DMS79 treated with DMSO at 0.1 percent for 48 hours (cell line): ENCODE results near the gene KCNQ4.

ENCODE experiments used
- DNase-seq: peaks from one replicate; lab custom pipeline; 2025; lab: John Stamatoyannopoulos, UW

Gene KCNQ4

DNA sequence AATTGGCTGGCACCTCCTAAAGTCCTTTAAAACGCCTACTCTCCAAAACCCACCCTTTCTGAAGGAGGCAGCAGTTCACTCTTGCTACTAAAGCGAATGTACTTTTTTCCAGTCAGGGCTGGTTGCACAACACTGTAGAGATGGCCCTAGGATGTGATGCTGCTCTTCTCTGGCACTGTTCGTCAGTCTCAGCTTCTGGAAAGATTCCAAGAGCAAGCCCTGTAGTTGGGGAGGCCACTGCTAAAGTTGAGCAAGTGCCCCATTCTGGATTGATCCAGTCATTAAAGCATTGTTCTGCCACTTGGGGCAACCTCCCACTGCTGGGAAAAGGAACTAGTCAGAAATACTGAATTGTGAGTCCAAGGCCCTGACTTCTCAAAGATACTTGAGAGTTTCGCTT is 28.5 kb upstream of the KCNQ4 start:
- DNase-seq: no peak

DNA sequence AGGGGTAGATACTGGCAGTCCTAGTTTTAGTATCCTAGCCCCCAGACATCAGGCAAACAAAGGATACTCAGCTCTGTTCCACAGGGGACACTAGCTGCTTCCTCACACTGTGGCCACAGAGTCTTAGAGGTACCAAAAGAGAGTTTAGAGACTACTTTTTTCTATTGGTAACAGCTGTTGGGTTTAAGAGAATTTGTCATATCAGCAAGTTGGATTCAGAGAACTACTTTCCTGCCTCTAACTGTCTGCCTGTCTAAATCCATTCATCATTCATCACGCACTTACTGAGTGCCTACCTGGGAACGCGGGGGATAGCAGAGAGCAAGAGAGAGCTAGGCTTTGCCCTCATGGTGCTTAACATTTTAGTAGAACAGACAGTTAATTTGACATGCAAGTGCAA is 27.1 kb upstream of the KCNQ4 start:
- no peak for DNase-seq

DNA sequence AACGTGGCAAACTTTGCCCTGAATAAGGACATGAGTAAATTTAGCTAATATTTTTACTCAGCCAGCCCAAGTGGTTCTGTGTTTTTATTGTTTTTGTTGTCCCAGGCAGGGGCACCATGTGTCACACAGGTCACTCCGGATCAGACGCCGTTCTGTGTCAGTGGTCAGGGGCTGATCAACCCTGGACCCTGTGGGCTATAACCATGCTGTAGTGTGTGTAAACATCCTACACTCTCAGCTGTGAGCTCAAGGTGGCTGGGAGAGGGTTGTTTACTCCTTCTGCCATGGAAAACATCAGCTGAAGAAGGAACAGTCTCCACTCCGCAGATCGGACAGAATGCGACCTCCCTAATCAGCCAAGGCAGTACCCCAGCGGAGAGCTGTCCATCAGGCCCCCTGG is 26.5 kb upstream of the KCNQ4 start:
- DNase-seq: no peak

DNA sequence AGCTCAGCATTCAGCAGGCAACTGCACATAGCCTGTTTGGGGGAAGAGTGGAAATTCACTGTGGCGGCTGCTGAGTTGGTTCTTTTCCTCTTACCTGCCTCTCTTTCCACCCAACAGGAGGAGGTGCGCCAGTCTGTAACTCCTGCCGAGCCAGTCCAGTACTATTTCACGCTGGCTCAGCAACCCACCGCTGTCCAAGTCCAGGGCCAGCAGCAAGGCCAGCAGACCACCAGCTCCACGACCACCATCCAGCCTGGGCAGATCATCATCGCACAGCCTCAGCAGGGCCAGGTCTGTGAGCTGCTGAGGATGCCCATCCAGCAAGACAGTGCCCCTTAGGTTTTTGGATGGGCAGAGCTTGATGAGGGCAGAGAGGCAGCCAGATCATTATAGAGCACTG is 25.6 kb upstream of the KCNQ4 start:
- DNase-seq: no peak

DNA sequence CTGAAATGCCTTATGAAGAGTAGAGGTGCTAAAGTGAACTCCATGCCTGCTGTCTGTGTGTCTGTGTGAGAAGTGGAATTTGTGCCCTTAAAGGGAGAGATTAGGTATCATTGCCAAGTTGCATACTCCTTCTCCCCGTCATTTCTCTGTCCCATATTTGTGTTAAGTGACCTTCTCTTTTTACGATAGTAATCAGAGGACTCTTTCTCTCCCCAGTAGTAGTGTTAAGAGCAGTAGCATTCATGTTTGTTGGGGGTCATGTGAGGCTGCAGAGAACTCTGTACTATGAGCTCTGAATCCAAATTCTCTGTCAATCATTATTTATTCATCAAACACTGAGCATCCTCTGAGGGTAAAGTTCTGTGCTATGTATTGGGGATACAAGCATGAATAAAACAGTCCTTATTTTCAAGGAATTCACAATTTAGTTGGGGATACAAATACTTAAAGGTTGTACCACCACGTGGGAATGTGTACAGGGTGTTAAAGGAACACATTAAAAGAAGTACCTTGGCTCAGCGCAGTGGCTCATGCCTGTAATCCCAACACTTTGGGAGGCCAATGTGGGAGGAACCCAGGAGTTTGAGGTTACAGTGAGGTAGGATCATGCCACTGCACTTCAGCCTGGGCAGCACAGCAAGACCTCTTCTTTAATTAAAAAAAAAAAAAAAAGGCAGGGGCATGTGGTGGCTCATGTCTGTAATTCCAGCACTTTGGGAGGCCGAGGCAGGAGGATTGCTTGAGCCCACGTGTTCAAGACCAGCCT is 24.8 kb upstream of the KCNQ4 start:
- DNase-seq: no peak

DNA sequence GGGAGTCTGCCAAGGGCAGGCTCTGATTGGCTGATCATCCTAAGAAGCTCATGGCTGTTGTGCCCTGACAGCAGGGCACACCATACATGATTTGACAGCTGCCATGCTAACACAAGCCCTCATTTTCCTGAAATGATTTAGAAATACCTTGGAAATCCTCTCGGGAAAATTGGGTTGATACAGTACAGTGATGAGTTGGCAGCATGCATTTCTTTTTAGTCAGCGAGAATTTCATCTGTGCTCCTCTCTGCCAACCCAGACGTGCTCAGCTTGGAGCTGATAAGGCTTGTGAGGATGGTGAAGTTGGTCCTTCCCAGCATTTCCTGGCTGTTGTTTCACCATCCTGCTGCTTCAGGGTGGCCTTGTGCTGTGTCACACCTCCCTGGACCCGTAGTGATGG is 22.6 kb upstream of the KCNQ4 start:
- DNase-seq: no peak

DNA sequence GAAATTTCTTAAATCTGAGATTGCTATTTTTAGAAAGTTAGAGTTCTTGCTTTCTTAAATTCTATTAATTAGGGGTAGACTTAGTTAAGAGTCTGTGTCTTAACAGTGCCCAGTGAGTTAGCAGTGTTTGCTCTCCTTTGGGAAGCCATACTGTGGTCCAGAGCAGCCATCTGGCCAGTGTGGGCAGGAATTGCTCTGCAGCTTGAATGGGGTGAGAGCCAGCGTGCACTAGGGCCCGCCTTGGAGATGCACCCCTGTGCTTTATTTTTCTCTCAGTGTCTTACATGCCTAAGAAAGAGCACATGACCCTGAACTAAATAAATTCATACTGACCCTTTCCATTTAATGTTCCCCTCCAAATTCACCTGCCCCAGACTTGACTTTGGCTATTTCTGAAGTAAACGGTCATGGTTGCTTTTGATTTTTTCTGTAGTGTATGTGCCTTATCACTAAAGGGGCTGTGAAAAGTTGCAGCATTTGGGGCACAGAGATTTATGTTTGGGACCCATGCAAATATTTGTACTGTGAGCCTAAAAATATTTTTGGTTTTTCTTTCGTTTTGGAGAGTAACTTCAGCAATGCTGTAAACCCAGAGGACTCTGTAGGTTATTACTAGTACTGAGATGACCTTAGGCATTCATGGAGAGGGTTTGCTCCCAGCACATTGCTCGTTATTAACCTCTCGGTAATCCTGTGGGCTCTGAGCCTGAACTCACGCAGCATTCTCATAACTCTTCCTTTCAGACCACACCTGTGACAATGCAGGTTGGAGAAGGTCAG is 21.3 kb upstream of the KCNQ4 start:
- DNase-seq: no peak

DNA sequence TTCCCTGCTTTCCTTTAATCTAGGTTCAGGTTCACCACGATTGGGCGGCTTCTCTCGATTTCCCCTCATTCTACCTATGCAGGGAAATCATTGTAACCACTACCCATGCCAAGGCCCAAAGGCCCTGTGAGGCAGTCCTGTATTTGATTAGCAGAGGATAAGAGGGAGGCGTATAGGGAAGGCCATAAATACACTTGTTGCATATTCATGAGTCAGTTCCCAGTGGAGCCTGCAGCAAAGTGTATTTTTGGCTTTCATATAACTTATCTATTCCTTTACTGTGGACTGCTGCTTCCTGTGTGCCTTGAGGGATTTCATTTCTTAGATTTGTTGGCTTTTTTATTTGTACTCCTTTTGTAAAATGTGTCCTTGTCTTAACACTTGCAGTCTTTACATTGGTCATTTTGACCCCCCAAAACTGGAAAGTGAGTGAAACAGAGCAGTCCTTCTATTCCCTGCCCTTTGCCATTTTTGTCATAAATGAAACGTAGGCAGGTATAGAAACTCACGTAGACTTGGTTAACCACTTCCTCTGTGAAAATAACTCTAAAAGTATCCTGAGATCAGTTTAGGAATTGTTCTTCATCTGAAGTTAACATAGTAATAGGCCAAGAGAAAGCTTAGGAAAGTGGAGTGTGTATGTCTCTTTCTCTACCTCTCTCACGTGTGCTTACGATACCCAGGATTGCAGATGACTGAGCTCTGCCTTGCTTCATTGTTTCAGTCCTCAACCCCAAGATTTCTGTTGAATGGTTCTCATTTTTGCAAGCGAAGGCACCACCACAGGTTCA is 19.6 kb upstream of the KCNQ4 start:
- no peak for DNase-seq

DNA sequence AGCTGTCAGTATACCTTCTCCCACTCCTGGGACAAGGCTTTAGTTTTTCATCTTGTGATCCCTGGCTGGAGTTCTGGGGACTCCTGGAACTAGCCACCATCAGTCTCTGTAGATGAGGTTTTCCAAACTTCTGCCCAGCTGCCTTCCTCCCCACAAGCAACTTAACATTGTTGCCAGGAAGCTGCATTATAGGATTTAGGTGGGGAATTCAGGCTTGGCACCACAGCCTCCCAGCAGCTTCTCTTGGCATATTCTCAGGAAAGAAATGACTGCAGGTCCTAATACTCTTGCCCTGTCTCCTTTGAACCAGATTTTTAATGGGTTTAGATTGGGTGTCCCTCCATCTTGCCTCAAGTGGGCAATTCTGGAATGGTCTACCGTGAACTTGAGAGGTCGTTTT is 18.6 kb upstream of the KCNQ4 start:
- no peak for DNase-seq

DNA sequence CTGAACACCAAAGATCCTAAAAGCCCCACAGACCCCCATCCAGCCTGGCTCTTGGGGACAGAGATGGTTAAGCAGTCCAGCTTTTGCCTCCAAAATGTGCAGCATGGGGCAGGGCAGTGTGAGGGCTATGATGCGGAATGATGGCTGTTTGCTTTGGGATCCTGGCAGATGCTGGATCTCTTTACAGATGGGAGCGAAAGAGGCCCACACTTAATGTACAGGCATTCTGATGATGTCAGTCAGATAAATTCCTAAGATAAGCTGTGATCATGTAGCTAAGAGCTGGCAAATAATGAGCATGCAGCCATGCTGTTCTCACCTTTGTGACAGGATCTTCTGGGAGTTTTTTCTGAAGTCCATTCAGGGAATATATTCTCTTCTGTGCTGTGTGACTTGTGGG is 17.6 kb upstream of the KCNQ4 start:
- peak; percentile 78 for DNase-seq

DNA sequence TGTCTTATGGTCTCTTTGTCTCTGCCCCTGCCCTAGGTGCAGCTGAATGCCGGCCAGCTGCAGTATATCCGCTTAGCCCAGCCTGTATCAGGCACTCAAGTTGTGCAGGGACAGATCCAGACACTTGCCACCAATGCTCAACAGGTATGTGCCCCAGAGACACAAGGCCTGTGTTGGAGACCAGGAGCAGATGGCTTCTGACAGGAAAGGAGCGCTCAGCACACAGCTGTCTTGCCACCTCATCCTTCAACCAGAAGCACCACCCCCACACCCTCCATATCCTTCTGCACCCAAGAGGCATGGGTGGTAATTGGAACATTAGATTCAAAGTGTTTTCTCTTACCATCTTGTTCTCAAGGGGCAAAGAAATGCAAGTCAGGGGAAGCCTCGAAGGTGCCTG is 17.0 kb upstream of the KCNQ4 start:
- no peak for DNase-seq

DNA sequence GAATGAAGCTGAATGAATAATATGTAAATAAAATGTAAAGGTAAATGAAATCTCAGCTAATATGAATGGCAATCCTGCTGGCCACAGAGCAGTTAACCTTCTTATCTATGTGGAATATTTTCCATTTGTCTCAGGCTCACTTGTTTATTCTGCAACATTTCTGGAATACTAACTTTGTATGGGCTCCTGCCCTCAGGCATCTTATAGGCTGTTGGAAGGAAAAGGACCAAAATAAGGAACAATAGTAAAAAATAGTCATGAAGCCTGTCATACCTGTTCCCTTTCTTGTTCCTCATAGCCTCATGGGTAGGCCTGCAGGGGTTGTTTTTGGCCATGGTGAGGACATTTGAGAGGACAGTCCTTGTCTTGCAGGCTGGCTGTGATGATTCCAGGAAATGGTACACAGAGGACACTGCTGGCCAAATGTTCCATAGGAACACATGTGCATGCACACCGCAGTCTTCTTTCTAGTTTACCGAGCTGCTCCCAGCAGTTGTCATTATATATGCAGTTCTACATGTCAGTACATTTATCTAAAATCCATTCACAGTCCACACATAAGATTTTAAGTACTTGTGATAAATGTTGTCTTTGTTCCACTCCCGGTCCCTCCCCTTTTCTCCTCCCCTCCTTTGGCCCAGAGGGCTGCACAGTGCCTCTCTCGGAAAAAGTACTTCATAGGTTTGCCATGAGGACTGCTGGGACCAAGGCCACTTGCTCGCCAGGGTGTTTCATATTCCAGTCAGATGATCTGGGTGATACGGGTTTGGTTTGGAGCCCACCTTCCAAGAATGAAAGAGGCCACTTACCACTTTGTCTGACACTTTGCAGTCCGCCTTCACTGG is 15.2 kb upstream of the KCNQ4 start:
- no peak for DNase-seq

DNA sequence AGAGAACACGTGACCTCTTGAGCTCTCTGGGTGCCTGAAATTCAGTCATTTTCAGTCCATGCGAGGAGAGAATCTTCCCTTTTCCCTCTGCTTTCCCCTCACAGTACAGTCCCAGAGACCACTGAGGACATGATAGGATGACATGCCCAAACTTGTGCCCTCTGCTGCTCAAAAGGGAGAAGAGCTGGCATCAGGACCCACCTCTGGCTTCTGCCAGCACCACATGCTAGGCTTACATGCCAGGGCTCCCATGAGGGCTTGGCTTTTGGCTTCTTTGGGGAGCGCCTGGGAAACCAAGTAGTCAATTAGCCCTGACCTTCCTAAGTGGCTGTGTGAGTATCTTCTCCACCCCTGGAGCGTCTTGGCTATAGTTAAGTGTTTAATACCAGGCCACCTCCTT is 13.8 kb upstream of the KCNQ4 start:
- no peak for DNase-seq

DNA sequence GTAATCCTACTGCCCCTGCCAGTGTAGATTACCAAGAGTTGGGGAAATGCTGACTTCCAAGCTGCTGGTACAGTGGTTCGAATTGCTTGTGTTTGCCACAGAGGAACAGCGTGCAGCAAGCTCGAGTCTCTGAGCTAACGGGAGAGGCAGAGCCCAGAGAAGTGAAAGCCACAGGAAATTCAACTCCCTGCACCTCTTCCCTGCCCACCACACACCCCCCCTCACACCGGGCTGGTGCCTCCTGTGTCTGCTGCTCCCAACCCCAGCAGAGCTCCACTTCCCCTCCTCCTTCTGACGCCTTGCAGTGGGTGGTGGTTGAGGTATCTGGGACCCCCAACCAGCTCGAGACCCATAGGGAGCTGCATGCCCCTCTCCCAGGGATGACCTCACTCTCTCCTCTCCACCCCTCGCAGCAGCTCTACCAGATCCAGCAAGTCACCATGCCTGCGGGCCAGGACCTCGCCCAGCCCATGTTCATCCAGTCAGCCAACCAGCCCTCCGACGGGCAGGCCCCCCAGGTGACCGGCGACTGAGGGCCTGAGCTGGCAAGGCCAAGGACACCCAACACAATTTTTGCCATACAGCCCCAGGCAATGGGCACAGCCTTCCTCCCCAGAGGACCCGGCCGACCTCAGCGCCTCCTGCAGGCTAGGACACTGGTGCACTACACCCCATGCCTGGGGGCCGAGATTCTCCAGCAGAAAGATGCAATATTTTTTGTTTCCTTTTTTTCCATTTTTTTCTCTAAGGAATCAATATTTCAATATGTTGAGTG is 13.1 kb upstream of the KCNQ4 start:
- no peak for DNase-seq

DNA sequence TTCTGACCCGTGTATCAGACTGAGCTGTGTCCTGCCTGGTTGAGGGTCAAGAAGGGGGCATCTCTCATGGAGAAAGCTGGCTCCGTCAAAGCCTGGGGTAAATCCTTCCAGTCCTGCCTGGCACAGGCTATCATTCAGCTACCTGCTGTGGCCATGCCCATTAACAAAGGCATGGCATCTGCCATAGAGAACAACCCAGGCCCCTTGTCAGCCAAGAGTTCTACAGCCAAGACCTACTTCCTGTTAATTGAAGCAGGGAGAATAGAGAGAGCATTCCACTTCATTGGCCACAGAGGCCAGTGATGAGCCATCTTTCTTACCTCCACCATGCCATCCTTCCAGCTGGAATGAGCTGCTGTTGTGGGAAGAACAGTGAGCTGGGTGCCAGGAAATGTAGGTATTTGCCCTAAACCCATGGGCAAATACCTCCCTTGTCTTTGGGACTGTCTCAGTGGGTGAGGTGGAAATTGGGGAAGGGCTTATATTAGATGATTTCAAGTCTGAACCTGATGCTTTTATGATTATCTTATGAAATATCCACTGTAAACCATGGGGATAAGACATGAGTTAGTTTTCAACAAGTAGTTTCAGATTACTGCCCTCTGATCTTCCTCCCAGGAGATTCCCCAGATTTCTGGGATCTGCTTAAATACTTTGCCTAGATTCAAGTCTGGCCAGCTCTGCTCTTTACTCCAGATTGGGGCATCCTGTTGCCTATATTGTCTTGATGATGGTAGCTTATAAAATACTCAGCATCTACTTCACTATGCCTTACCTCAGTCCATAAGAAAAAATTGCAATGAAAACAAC is 11.2 kb upstream of the KCNQ4 start:
- DNase-seq: no peak

DNA sequence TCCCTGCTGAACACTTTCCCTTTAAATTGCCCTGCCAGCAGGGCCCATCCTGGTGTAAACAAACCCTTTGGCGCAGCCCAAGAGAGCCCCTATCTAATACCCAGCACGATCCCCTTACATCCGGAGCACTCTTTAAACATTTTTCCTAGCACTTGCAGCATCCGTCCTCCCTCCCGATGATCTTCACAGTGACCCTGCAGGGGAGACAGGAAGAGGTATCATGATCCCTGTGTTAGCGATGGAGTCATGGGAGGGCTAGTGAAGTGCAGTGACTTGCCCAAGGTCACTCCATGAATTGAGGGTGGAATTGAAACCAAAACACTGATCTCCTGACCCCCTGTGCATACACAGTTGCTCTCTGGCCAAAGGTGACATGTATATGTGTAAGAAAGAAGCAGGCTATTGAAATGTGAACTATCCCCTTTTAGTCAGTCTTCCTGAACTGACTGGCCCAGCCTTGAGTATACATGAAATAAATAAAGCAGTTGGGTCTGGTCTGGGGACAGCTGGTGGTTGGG is 9.8 kb upstream of the KCNQ4 start:
- DNase-seq: no peak

DNA sequence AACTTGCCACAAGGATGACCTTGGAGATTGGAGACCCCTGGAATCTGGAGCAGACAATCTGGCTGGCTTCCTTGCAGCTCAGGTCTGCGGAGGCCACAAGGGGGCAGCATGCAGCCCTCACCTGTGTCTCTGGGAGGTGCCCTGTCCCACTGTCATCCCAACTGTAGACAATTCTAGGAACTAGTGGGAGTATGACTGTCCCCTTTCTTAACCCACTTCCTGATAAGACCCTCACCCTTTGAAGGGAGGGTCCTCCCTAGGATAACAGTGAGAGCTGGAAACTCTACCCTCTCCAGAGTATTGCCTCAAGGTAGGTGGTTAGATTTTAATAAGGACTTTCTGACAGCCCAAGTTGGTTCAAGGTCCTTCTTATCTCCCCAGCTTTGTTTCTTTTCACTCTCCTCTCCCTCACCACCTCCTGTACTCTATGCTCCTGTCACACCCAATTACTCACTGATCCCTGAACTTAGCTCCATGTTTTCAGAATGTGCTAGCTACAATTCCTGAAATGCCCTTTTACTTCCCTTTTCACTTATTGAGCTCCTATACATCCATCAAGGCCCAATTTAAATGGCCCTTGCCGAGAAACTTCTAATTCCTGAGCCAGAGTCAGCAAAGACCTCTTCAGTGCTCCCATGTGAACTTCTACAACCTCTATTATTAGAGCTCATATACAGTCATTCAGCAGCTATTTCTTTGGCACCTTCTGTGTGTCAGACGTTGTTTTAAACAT is 9.2 kb upstream of the KCNQ4 start:
- no peak for DNase-seq

DNA sequence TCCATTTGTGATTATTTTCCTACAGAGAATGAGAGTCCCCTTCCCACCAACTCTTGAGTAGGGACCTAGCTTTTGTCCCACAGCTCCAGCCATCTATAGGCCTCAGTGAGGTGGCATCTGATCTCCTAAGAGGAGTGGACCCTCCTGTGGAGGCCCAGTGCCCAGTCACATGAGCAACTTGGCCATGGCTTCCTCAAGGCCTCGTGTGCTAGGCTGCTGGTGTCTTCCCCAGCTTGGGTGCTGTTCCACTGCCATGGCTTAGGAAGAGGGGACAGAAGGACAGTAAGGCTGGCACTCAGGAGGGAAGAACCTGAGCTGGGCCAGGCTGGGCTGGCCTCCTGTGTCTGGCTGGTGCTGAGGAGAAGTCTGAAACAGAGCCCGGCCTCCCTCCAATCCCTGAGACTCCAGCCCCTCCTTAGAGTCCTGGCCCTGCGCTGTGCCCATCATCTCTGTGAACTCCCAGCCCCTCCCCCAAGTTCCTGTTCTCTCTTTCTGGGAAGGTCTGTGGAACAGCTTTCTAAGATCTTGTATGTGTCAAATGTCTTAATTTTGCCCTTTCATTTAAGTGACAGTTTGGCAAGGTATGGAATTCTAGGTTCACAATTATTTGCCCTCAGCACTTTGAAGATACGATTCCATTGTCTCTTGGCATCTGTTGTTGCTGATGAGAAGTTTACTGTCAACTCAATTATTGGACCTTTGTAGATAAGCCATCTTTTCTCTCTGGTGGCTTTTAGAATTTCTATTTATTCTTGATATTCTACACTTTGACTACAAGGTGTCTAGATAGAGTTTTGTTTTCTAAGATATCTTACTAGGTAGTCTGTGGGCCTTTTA is 7.1 kb upstream of the KCNQ4 start:
- no peak for DNase-seq
